Subcutaneous abdominal adipose tissue (tissue), 5 donors: ENCODE results near the gene ABCB9.

Experiments used
- H3K27ac ChIP-seq: one replicate; pipeline ENCODE4 v1.7.0; 2013; ENCODE audit warnings: low read depth, mild to moderate bottlenecking, inconsistent platforms, low read length, moderate library complexity
- H3K27me3 ChIP-seq, 5 donors: one replicate each; pipeline ENCODE4 v1.7.0; 2013; ENCODE audit warnings: low read length in 5 of 5, inconsistent platforms in 1 of 5; ENCODE audit not compliant: control insufficient read depth in 5 of 5, insufficient read depth in 4 of 5
- H3K36me3 ChIP-seq, 5 donors: one replicate each; pipeline ENCODE4 v1.7.0; 2013; ENCODE audit warnings: low read length in 5 of 5; ENCODE audit not compliant: control insufficient read depth in 5 of 5, insufficient read depth in 5 of 5
- H3K4me1 ChIP-seq, 5 donors: one replicate each; pipeline ENCODE4 v1.7.0; 2013; ENCODE audit warnings: low read length in 5 of 5, mild to moderate bottlenecking in 3 of 5, moderate library complexity in 1 of 5; ENCODE audit not compliant: control insufficient read depth in 5 of 5, insufficient read depth in 5 of 5
- H3K4me3 ChIP-seq, 5 donors: one replicate each; pipeline ENCODE4 v1.7.0; 2013; ENCODE audit warnings: low read length in 5 of 5, low read depth in 1 of 5
- H3K9ac ChIP-seq, 5 donors: one replicate each; pipeline ENCODE4 v1.7.0; 2013; ENCODE audit warnings: low read length in 5 of 5, mild to moderate bottlenecking in 4 of 5, moderate library complexity in 3 of 5
- H3K9me3 ChIP-seq, 5 donors: one replicate each; pipeline ENCODE4 v1.7.0; 2013; ENCODE audit warnings: low read length in 5 of 5; ENCODE audit not compliant: control insufficient read depth in 5 of 5
- donor health status: healthy.
- donor health status: healthy.
- donor health status: healthy.
- donor health status: healthy.
- donor health status: healthy.

Gene ABCB9

GRCh38 chr12:123003257-123003656, 37.0 kb upstream of the ABCB9 start:
- Histone ChIP-seq H3K4me3 (no peak overlapping the region), H3K27ac (no peak overlapping the region), H3K4me1 (peaks cover 0 to 4% (median 3%) of the 10 kb centered on the region in 5 donors), H3K27me3 (no peaks in the 10 kb centered on the region), H3K9ac (no peak overlapping the region), H3K9me3 (no peaks in the 10 kb centered on the region), H3K36me3 (peaks cover 0 to 52% (median 40%) of the 10 kb centered on the region in 5 donors)

GRCh38 chr12:123001464-123001863, 35.2 kb upstream of the ABCB9 start:
- H3K27me3 ChIP-seq = no peaks in the 10 kb centered on the region
- H3K27ac ChIP-seq = no peak overlapping the region
- H3K9me3 ChIP-seq = no peaks in the 10 kb centered on the region
- H3K9ac ChIP-seq = no peak overlapping the region
- peaks cover 0 to 52% (median 30%) of the 10 kb centered on the region in 5 donors for H3K36me3 ChIP-seq
- H3K4me1 ChIP-seq = peaks cover 11 to 22% (median 21%) of the 10 kb centered on the region in 5 donors
- no peak overlapping the region for H3K4me3 ChIP-seq

DNA sequence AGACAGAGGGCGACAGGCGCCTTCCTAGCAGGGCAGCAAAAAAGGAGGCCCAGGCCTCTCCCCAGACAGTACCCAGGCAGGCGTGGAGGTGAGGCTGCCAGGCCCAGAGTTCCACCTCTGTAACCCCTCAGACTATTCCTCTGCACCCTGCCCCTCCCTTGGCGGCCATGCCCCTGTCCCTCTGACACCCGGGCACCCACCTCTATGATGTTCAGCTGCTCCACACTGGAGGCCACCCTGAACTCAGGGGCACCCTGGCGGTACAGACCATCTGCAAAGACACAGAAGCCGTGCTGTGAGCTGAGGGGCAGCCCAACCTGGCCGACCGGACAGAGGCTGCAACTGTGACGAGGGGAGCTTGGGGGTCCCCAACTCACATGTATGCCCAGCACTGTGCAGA, 34.3 kb upstream of the ABCB9 start:
- H3K9ac ChIP-seq = no peak overlapping the region
- no peaks in the 10 kb centered on the region for H3K9me3 ChIP-seq
- H3K36me3 ChIP-seq = peaks cover 0 to 53% (median 30%) of the 10 kb centered on the region in 5 donors
- no peaks in the 10 kb centered on the region for H3K27me3 ChIP-seq
- no peak overlapping the region for H3K4me3 ChIP-seq
- no peak overlapping the region for H3K27ac ChIP-seq
- H3K4me1 ChIP-seq = peaks cover 13 to 31% (median 30%) of the 10 kb centered on the region in 5 donors

DNA sequence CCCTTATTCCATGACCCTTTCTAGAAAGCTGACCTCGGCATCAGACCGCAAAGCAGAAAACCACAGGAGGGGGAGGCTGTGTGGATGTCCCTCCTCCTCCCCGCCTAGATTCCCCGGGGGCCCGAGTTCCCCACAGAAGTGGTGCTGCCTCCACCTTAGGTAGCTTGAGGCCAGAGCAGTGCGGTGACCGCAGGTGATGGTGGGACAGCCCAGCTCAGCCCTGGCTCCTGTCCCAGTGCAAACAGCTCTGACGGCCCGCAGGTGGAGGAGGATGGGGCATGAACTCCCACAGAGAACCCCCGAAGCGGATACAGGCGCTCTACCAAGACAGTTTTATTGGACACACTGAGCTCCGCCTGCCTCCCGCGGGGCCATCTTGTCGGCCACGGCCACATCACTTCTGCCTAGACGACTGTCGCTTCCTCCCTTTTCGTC, 33.7 kb upstream of the ABCB9 start:
- Histone ChIP-seq H3K4me1 (peaks cover 13 to 36% (median 36%) of the 10 kb centered on the region in 5 donors), H3K36me3 (peaks cover 0 to 48% (median 26%) of the 10 kb centered on the region in 5 donors), H3K27ac (no peak overlapping the region), H3K4me3 (no peak overlapping the region), H3K27me3 (no peaks in the 10 kb centered on the region), H3K9me3 (no peaks in the 10 kb centered on the region), H3K9ac (no peak overlapping the region)

DNA sequence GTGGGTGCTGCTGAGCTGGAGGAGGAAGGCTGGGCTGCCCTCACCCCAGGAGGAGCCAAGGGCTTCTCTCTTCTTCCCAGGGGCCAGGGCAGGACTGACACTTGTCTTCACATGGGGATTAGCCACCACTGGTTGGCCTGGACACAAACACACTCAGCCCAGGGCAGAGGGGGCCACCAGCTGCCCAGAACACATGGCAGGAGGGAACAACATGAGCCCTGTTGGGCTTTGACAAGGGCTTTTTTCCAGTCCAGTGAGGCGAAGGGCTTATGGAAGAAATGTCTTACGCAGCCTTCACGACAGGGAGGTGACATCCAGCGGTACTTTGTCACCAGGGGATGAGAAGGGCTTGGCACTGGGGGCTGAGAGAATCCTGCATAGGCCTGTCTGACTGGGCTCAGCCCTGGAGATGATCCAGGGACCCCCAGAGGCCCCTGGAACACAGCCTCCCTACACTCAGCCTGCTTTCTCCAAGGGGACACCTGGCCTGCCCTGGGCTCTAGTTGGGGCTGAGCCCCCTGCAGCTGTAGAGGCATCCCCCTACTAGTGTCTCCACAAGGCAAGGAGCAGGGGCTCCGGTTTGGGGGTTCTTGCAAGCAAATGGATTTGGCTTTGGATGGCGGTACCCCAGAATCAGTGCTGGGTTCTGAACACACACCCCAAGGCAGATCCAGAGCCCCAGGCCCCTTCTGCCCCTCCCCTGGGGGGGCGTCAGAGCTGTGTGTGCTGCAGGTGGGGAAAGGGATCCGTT, 33.1 kb upstream of the ABCB9 start:
- Histone ChIP-seq H3K27ac (no peak overlapping the region), H3K9ac (no peak overlapping the region), H3K36me3 (peaks cover 0 to 46% (median 19%) of the 10 kb centered on the region in 5 donors), H3K4me3 (no peak overlapping the region), H3K27me3 (no peaks in the 10 kb centered on the region), H3K9me3 (no peaks in the 10 kb centered on the region), H3K4me1 (peaks cover 13 to 43% (median 40%) of the 10 kb centered on the region in 5 donors)

DNA sequence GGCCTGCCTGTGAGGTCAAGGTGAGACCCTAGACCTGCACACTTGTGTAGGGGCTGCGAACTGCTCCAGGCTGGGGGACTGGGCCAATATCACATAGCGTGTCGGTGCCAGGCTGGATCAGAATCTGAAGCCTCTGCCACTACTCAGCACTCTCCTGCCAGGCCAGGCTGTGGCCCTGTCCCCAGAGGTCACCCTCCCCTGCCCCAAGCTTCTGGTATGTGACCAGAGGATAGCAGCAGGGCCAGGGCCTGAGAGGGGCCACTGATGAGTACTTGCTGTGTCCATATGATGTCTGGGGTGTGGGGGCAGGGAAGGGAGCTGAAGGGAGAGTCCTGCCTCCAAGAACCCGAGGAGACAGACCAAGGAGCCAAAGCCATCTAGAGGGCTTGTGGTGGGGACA, 32.1 kb upstream of the ABCB9 start:
- H3K9me3 ChIP-seq = no peaks in the 10 kb centered on the region
- no peak overlapping the region for H3K9ac ChIP-seq
- H3K4me1 ChIP-seq = peaks cover 13 to 43% (median 40%) of the 10 kb centered on the region in 5 donors
- no peaks in the 10 kb centered on the region for H3K27me3 ChIP-seq
- H3K36me3 ChIP-seq = peaks cover 0 to 39% (median 14%) of the 10 kb centered on the region in 5 donors
- H3K27ac ChIP-seq = no peak overlapping the region
- no peak overlapping the region for H3K4me3 ChIP-seq

DNA sequence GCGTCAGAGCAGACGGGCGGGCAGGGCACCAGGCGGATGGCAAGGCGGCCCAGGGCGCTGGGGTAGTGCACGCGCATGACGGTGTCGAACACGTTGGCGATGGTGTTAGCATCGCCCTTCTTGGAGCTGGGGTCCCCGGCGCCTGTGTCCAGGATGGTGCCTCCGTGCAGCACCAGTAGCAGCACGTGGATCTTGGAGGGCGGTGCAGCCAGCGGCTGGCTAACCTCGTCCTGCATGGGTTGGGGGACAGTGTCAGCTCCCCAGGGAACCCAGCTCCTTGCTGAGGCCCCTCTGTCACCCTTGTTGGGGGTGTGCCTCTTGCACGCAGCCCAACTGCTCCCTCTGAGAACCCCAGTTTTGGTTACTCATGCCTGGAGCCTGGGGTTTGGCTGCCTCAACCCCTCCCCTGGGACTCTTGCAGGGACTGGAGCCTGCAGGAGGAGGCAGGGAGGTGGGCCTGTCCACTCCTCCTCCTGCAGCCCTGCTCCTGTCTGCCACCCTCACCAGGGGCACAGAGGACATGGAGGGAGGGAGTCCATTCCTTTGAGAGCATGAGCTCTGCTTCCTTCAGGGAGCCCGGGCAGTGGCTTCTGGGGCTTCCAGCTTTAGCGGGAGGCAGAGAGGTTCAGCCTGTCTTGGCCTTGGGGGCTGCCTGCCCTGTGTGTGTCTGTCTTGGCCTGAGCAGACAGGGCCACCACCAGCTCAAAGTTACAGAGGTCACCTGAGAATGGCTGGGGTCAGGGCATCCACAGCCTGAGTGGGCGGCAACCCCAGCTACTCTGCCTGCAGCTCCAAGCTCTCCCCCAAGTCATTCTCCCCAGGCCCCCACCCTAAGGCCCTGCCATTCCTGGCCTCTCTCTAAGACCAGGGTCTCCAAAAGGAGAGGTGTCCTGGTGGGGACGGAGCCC, 31.3 kb upstream of the ABCB9 start:
- peaks cover 0 to 39% (median 14%) of the 10 kb centered on the region in 5 donors for H3K36me3 ChIP-seq

DNA sequence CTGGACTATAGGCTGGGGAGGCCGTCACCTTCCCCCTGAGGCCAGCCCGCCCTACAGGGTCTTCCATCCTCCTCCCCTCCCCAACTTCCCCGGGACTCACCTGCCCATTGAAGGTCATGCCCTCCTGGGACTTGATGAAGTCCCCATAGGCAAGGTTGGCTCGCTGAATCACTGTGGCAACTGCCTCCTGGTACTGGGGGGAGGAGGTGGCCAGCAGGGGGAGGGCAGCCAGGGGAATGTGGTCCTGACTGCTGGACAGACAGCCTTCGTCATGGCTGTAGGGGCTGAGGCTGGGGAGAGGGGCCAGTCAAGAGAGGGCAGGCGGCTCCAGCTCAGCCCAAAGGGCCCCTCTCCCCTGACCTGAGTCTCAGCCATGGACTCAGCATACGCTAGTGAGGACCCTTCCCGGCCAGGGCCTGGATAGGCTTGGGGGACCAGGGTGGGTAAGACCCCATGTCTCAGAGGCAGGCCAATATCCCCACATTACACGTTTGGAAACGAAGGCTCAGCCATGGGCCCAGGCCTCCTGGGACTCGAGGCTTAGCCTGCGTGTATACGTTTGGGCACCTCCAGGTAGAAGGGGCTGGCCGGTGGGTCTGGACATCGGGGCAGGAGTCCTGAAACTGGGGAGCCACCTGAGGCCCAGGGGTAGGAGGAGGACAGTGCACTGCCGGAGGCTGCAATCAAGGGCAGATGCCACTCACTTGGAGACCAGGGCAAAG, 30.5 kb upstream of the ABCB9 start:
- Histone ChIP-seq H3K4me3 (peak overlapping the region in 2 of 5 donors; percentile 14 to 17), H3K9me3 (no peaks in the 10 kb centered on the region), H3K9ac (no peak overlapping the region), H3K27ac (no peak overlapping the region), H3K36me3 (peaks cover 0 to 44% (median 14%) of the 10 kb centered on the region in 5 donors), H3K4me1 (peaks cover 13 to 43% (median 40%) of the 10 kb centered on the region in 5 donors), H3K27me3 (no peaks in the 10 kb centered on the region)

More for the DNA sequence above, 31.3 kb upstream of the ABCB9 start:
- Histone ChIP-seq H3K27me3 (no peaks in the 10 kb centered on the region), H3K9ac (no peak overlapping the region), H3K4me3 (peak overlapping the region in 2 of 5 donors; percentile 14 to 17), H3K4me1 (peaks cover 13 to 43% (median 40%) of the 10 kb centered on the region in 5 donors), H3K27ac (no peak overlapping the region), H3K9me3 (no peaks in the 10 kb centered on the region)

- H3K9ac ChIP-seq = no peak overlapping the region
- H3K27me3 ChIP-seq = no peaks in the 10 kb centered on the region
- peaks cover 0 to 46% (median 14%) of the 10 kb centered on the region in 5 donors for H3K36me3 ChIP-seq
- H3K27ac ChIP-seq = no peak overlapping the region
- peak overlapping the region in 1 of 5 donors; percentile 29 for H3K4me3 ChIP-seq
- H3K9me3 ChIP-seq = no peaks in the 10 kb centered on the region
- peaks cover 13 to 43% (median 40%) of the 10 kb centered on the region in 5 donors for H3K4me1 ChIP-seq
Observed at GRCh38 chr12:122996188-122996601, 29.9 kb upstream of the ABCB9 start.
